Mucosa of descending colon (tissue), 3 donors: ENCODE measurements around the gene ZNF385B. TPM values are rescaled to one million over a fixed set of nuclear protein-coding genes. Genes with fewer than 3 reads are reported as not detected.

Experiments used
- ATAC-seq: fragments of 200-7000 bp; cut with Tn5 transposase; one replicate; pipeline ENCODE4 v1.9.1; 2020; ENCODE audit warnings: mild to moderate bottlenecking, moderate library complexity
- DNase-seq, 3 donors: peaks; one replicate each; pipeline ENCODE4 v3.0.0-alpha.2; 2020
- H3K36me3 ChIP-seq: fragments of 200-600 bp; one replicate; pipeline ENCODE4 v1.8.0; 2021; ENCODE audit warnings: low read depth, mild to moderate bottlenecking
- H3K4me1 ChIP-seq: fragments of 200-600 bp; one replicate; pipeline ENCODE4 v1.8.0; 2021; ENCODE audit warnings: low read depth, mild to moderate bottlenecking
- H3K4me3 ChIP-seq: fragments of 200-600 bp; one replicate; pipeline ENCODE4 v1.8.0; 2021; ENCODE audit warnings: mild to moderate bottlenecking
- H3K9me3 ChIP-seq: fragments of 200-600 bp; one replicate; pipeline ENCODE4 v1.8.0; 2021; ENCODE audit warnings: mild to moderate bottlenecking
- CTCF ChIP-seq: fragments of 200-600 bp; IDR thresholded peaks from one replicate; pipeline ENCODE4 v1.8.0; 2022; ENCODE audit warnings: antibody characterized with exemption, mild to moderate bottlenecking
- intact Hi-C, 2 donors: fragments of 100-400 bp; cut with DNase I in 1 of 2; cut with micrococcal nuclease in 1 of 2; formaldehyde crosslinking; loops; one replicate each; pipeline versions ENCODE4 v1.11.0 to v1.11.1; 2022; cut with DNase I, micrococcal nuclease
- total RNA-seq, 3 donors: library from RNA; stranded (reverse); fragmentation: NEBNext Ultra II Directional in 2 of 3; extraction: Animal tissue kit (Norgen Biotek cat#: 25700) in 2 of 3; gene quantifications; one replicate each; pipeline versions ENCODE4 v1.2.1 to v1.2.4, GENCODE V29; 2021 to 2023
- donor health status: DM: no; HTN: no; CAD: no; lungs with moderate emphysema.
- donor health status: DM: no; HTN: no; CAD: no.
- donor health status: DM: no; HTN: yes; CAD: no.

Gene ZNF385B
- total RNA-seq, 3 donors from 2014 or later = 1.2 to 2.2 (median 1.6) TPM

DNA sequence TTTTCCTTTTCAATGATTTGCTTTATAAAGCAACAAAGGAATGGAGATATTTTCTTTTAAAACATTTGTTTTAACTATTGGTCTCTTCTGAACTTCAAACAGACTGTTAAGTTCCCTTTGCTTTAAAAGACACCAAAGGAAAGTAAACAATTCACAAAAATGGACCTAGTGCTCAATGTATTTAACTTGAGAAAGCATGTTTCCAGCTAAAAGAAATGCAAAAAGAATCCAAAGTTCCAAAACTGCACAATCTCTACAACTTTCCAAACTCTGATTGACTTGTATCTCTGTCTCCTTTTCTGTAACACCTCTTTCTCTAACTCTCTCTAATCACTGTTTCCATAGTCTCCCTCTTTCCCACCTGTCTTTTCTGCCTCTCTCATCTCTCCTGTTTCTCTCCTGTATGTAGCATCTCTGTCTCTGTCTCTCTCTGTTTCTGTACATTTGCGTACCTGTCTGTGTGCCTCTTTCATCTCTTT lies 301.1 kb downstream of the ZNF385B start:
- TF ChIP-seq CTCF = no peak
- intact Hi-C loops = no loop called here
- H3K4me1 ChIP-seq = no peaks in the 10 kb centered on the region
- ATAC-seq (no peak), DNase-seq (no peak)
- no peak overlapping the region for H3K4me3 ChIP-seq
- no peaks in the 10 kb centered on the region for H3K9me3 ChIP-seq
- H3K36me3 ChIP-seq = no peaks in the 10 kb centered on the region

- Histone ChIP-seq H3K4me1 (no peaks in the 10 kb centered on the region), H3K9me3 (no peaks in the 10 kb centered on the region), H3K4me3 (no peak overlapping the region), H3K36me3 (no peaks in the 10 kb centered on the region)
- TF ChIP-seq CTCF = no peak
- intact Hi-C loops = no loop called here
- DNase-seq (no peak), ATAC-seq (no peak)
Observed at GRCh38 chr2:179559108-179559806, 302.2 kb downstream of the ZNF385B start.

DNA sequence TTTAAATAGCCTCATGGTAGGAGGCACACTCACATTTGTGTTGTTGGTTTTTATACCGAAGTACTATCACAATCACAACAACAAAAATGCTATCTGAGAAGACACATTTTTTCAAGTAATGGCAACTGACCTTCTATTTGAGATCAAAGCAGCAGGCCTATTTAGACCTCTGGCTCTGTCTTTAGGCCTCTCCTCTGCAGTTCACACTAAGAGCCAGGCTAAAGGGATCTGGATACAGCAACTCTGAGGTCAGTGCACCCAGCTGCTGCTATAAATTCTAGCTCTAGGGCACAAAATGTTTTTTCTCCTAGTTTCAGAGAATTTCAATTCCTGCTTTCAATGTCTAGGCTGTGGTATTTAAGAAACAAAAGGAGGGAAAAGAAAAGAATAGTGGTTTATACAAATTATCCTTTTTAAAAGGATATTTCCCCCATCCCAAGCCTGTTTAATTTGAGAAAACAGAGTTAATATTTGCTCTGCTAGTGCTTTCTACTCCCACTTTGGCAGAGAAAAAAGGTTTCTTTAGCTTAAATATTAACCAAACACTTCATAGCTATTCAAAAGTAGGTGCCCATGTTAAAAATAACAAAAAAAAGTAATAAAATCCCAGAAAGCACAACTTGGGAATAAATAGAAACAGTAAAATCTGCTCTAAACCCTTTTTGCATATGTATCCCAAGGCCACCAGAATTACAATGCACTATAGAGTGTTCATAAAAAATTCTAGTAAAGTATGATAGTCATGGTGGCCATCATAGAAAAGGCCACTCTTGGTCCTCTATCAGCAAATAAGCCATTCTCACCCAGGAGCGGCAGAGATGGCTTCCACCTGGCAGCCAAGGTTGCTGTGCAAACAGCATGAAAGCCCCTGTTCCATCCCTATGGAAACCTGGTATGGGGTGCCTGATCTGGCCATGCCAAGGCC lies 303.1 kb downstream of the ZNF385B start:
- H3K4me1 ChIP-seq = no peaks in the 10 kb centered on the region
- H3K9me3 ChIP-seq = no peaks in the 10 kb centered on the region
- DNase-seq (no peak), ATAC-seq (no peak)
- intact Hi-C loops = no loop called here
- no peak for TF ChIP-seq CTCF
- H3K36me3 ChIP-seq = no peaks in the 10 kb centered on the region
- no peak overlapping the region for H3K4me3 ChIP-seq

- Histone ChIP-seq H3K36me3 (no peaks in the 10 kb centered on the region), H3K9me3 (no peaks in the 10 kb centered on the region), H3K4me3 (no peak overlapping the region), H3K4me1 (no peaks in the 10 kb centered on the region)
- intact Hi-C loops = no loop called here
- ATAC-seq (no peak), DNase-seq (no peak)
- no peak for TF ChIP-seq CTCF
Observed at GRCh38 chr2:179556425-179556824, 305.0 kb downstream of the ZNF385B start.

- TF ChIP-seq CTCF = no peak
- ATAC-seq (no peak), DNase-seq (no peak)
- no peak overlapping the region for H3K4me3 ChIP-seq
- no peaks in the 10 kb centered on the region for H3K4me1 ChIP-seq
- no peaks in the 10 kb centered on the region for H3K9me3 ChIP-seq
- intact Hi-C loops = no loop called here
- H3K36me3 ChIP-seq = no peaks in the 10 kb centered on the region
Observed at GRCh38 chr2:179555691-179556283, 305.6 kb downstream of the ZNF385B start.
